ENCODE results near the gene CCER1. TPM values are rescaled to one million over a fixed set of nuclear protein-coding genes. Genes with fewer than 3 reads are reported as not detected.
A peak's percentile ranks its signal among the peaks of the same experiment; 100 is the strongest.

Gene CCER1
- total RNA-seq, 1 donor from 2014 or later, result not detected

DNA sequence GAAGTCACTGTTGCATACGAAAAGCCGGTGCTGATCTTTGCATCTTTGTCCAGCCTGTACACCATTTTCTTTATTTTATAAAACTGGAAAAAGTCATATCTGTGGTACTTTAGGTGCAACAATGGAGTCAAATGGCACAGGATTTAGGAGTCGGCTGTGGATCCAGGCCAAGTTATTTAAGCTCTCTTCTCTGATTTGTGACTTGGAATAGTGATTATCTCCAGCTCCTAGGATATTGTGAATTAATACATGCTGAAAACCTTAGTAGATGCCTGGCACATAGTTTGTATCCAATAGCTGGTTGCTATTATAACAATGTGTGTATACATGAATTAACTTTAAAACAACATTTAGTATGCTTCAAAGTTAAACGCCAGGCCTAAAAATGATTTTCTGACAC is 6.2 kb upstream of the CCER1 start:
- Histone ChIP-seq H3K4me3 (ENCODE audit: insufficient read depth, low read depth, low read length) (no peak overlapping the region), H3K4me2 (ENCODE audit: low read length) (no peak overlapping the region), H4K20me1 (ENCODE audit: insufficient read depth, low read length) (no peaks in the 10 kb centered on the region), H3K9ac (ENCODE audit: low read length) (no peak overlapping the region), H3K79me2 (ENCODE audit: insufficient read depth, low read length) (no peaks in the 10 kb centered on the region), H3K9me3 (ENCODE audit: insufficient read depth, low read depth, low read length) (no peaks in the 10 kb centered on the region), H3K4me1 (ENCODE audit: insufficient read depth, low read length) (no peaks in the 10 kb centered on the region), H3K27me3 (ENCODE audit: insufficient read depth, low read length) (no peaks in the 10 kb centered on the region), H2AFZ (ENCODE audit: low read depth, low read length) (no peak overlapping the region), H3K36me3 (ENCODE audit: insufficient read depth, low read length) (no peaks in the 10 kb centered on the region), H3K27ac (ENCODE audit: low read depth, low read length) (no peak overlapping the region)
- Mint-ChIP-seq H3K27me3 (ENCODE audit: low read depth, unreplicated experiment) (no peaks in the 10 kb centered on the region), H3K4me1 (ENCODE audit: low read depth, unreplicated experiment) (no peaks in the 10 kb centered on the region), H3K27ac (ENCODE audit: unreplicated experiment) (no peak overlapping the region), H3K9me3 (ENCODE audit: unreplicated experiment) (no peaks in the 10 kb centered on the region), H3K4me3 (ENCODE audit: unreplicated experiment) (no peak overlapping the region), H3K36me3 (ENCODE audit: low read depth, unreplicated experiment) (no peaks in the 10 kb centered on the region)
- FAIRE-seq, result no peak
- no peak for DNase-seq (ENCODE audit: low read depth)
- no peak for TF ChIP-seq EZH2 (IDR thresholded peaks at IDR 0.05; ENCODE audit: insufficient read depth, low read length)
- TF ChIP-seq, protein P1, sequence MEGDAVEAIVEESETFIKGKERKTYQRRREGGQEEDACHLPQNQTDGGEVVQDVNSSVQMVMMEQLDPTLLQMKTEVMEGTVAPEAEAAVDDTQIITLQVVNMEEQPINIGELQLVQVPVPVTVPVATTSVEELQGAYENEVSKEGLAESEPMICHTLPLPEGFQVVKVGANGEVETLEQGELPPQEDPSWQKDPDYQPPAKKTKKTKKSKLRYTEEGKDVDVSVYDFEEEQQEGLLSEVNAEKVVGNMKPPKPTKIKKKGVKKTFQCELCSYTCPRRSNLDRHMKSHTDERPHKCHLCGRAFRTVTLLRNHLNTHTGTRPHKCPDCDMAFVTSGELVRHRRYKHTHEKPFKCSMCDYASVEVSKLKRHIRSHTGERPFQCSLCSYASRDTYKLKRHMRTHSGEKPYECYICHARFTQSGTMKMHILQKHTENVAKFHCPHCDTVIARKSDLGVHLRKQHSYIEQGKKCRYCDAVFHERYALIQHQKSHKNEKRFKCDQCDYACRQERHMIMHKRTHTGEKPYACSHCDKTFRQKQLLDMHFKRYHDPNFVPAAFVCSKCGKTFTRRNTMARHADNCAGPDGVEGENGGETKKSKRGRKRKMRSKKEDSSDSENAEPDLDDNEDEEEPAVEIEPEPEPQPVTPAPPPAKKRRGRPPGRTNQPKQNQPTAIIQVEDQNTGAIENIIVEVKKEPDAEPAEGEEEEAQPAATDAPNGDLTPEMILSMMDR (IDR thresholded peaks at IDR 0.05; ENCODE audit: insufficient read depth, low read depth, low read length), result no peak

DNA sequence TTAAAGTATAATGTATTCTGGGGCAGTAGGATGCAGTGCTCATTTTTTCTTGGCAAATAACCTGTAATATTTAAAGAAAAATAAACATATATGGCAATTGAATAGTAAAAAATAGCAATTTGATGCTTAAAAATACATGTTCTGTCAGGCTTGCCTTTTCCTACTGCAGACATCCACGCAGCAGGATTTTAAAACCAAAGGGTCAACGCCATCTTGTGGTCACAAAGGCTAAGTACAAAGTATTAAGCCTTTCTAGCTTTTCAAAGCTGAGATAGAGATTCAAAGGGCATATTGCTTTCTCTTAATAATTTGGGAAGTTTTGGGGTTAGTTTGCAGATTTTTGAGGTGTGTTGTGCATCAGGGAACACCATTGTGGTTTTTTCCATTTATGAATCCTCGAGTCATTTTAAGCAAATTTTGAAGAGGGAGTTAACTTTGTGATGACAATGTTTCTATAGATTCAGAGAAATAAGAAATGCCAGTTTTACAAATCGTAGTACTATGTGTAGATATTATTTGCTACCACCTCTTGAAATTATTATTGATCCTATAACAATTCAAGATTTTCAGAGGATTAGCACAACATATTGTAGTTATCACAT is 4.7 kb upstream of the CCER1 start:
- Mint-ChIP-seq H3K4me1 (ENCODE audit: low read depth, unreplicated experiment) (no peaks in the 10 kb centered on the region), H3K9me3 (ENCODE audit: unreplicated experiment) (no peaks in the 10 kb centered on the region), H3K27me3 (ENCODE audit: low read depth, unreplicated experiment) (no peaks in the 10 kb centered on the region), H3K36me3 (ENCODE audit: low read depth, unreplicated experiment) (no peaks in the 10 kb centered on the region), H3K4me3 (ENCODE audit: unreplicated experiment) (no peak overlapping the region), H3K27ac (ENCODE audit: unreplicated experiment) (no peak overlapping the region)
- no peaks in the 10 kb centered on the region for H3K79me2 ChIP-seq (ENCODE audit: insufficient read depth, low read length)
- H3K9ac ChIP-seq (ENCODE audit: low read length), result no peak overlapping the region
- no peaks in the 10 kb centered on the region for H3K36me3 ChIP-seq (ENCODE audit: insufficient read depth, low read length)
- H3K4me2 ChIP-seq (ENCODE audit: low read length), result no peak overlapping the region
- H3K9me3 ChIP-seq (ENCODE audit: insufficient read depth, low read depth, low read length), result no peaks in the 10 kb centered on the region
- no peak overlapping the region for H3K4me3 ChIP-seq (ENCODE audit: insufficient read depth, low read depth, low read length)
- no peaks in the 10 kb centered on the region for H3K4me1 ChIP-seq (ENCODE audit: insufficient read depth, low read length)
- no peak for DNase-seq (ENCODE audit: low read depth)
- no peak overlapping the region for H2AFZ ChIP-seq (ENCODE audit: low read depth, low read length)
- H4K20me1 ChIP-seq (ENCODE audit: insufficient read depth, low read length), result no peaks in the 10 kb centered on the region
- H3K27ac ChIP-seq (ENCODE audit: low read depth, low read length), result no peak overlapping the region
- H3K27me3 ChIP-seq (ENCODE audit: insufficient read depth, low read length), result no peaks in the 10 kb centered on the region
- FAIRE-seq, result peak; percentile 41
- TF ChIP-seq, protein P1 (IDR thresholded peaks at IDR 0.05; ENCODE audit: insufficient read depth, low read depth, low read length), result peak; percentile 87
- TF ChIP-seq EZH2 (IDR thresholded peaks at IDR 0.05; ENCODE audit: insufficient read depth, low read length), result no peak

DNA sequence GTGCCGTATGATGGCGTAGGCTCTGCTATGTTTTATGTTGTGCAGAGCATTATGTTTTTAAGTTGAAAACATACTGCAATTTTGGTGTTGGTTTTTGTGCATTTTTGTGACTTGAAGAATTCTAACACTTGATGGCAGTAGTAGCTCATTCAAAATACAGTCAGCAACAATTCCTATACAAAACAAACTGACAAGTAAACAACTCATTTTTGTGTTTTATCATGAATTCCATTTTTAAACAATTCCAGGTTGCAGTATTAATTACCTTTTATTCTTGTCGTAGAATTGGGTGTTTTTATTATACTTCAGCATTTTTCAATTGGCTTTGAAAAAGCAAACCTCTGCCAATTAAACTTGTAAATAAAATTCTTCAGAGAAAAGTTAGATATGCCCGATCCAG is 4.1 kb upstream of the CCER1 start:
- Histone ChIP-seq H2AFZ (ENCODE audit: low read depth, low read length) (no peak overlapping the region), H3K36me3 (ENCODE audit: insufficient read depth, low read length) (no peaks in the 10 kb centered on the region), H3K4me3 (ENCODE audit: insufficient read depth, low read depth, low read length) (no peak overlapping the region), H4K20me1 (ENCODE audit: insufficient read depth, low read length) (no peaks in the 10 kb centered on the region), H3K27me3 (ENCODE audit: insufficient read depth, low read length) (no peaks in the 10 kb centered on the region), H3K9ac (ENCODE audit: low read length) (no peak overlapping the region), H3K4me2 (ENCODE audit: low read length) (no peak overlapping the region), H3K79me2 (ENCODE audit: insufficient read depth, low read length) (no peaks in the 10 kb centered on the region), H3K4me1 (ENCODE audit: insufficient read depth, low read length) (no peaks in the 10 kb centered on the region), H3K9me3 (ENCODE audit: insufficient read depth, low read depth, low read length) (no peaks in the 10 kb centered on the region), H3K27ac (ENCODE audit: low read depth, low read length) (no peak overlapping the region)
- no peak for TF ChIP-seq EZH2 (IDR thresholded peaks at IDR 0.05; ENCODE audit: insufficient read depth, low read length)
- TF ChIP-seq, protein P1 (IDR thresholded peaks at IDR 0.05; ENCODE audit: insufficient read depth, low read depth, low read length), result no peak
- Mint-ChIP-seq H3K27ac (ENCODE audit: unreplicated experiment) (no peak overlapping the region), H3K4me1 (ENCODE audit: low read depth, unreplicated experiment) (no peaks in the 10 kb centered on the region), H3K36me3 (ENCODE audit: low read depth, unreplicated experiment) (no peaks in the 10 kb centered on the region), H3K4me3 (ENCODE audit: unreplicated experiment) (no peak overlapping the region), H3K9me3 (ENCODE audit: unreplicated experiment) (no peaks in the 10 kb centered on the region), H3K27me3 (ENCODE audit: low read depth, unreplicated experiment) (no peaks in the 10 kb centered on the region)
- no peak for DNase-seq (ENCODE audit: low read depth)
- peak; percentile 5 for FAIRE-seq

All from astrocyte (in vitro differentiated cells and primary cell).